IPS-20b (cell line): ENCODE results near the gene FRRS1.

Experiments used
- H3K27ac ChIP-seq: one replicate; pipeline ENCODE4 v1.5.1; 2013; ENCODE audit warnings: low read length
- H3K27me3 ChIP-seq: 2 replicates; pipeline ENCODE4 v1.6.1; 2013; ENCODE audit warnings: mild to moderate bottlenecking, low read length, inconsistent platforms; ENCODE audit not compliant: insufficient read depth
- H3K36me3 ChIP-seq: 2 replicates; pipeline ENCODE4 v1.6.1; 2013; ENCODE audit warnings: low read depth, mild to moderate bottlenecking, inconsistent platforms, low read length, moderate library complexity; ENCODE audit not compliant: insufficient read depth
- H3K4me1 ChIP-seq: 2 replicates; pipeline ENCODE4 v1.6.1; 2013; ENCODE audit warnings: mild to moderate bottlenecking, control low read depth, inconsistent platforms, low read length, moderate library complexity; ENCODE audit not compliant: insufficient read depth
- H3K4me3 ChIP-seq: 2 replicates; pipeline ENCODE4 v1.5.1; 2013; ENCODE audit warnings: mild to moderate bottlenecking, low read length, inconsistent platforms
- H3K9ac ChIP-seq: 2 replicates; pipeline ENCODE4 v1.6.1; 2013; ENCODE audit warnings: low read depth, mild to moderate bottlenecking, inconsistent platforms, low read length, moderate library complexity
- H3K9me3 ChIP-seq: 2 replicates; pipeline ENCODE4 v1.6.1; 2013; ENCODE audit warnings: mild to moderate bottlenecking, low read depth, low read length, inconsistent platforms; ENCODE audit not compliant: insufficient read depth

Gene FRRS1

DNA sequence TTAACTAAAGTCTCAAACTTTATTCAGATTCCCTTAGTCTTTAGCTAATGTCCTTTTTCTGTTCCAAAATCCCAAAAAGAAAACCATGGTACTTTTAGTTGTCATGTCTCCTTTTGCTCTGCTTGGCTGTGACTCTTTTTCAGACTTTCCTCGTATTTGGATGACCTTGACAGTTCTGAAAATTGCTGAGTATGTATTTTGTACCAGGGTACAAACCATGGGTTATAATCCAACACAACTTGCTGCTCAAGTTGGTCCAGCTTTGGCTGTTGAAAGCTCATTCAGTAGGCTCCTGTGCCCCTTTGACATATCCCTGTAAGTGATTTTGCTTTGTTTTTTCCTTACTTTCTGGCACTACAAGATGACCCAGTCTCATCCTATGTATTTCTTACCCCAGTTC is 68.9 kb downstream of the FRRS1 start:
- Histone ChIP-seq H3K4me1 (no peaks in the 10 kb centered on the region), H3K9ac (no peak overlapping the region), H3K4me3 (no peak overlapping the region), H3K27ac (no peak overlapping the region), H3K36me3 (no peaks in the 10 kb centered on the region), H3K27me3 (no peaks in the 10 kb centered on the region), H3K9me3 (no peaks in the 10 kb centered on the region)

DNA sequence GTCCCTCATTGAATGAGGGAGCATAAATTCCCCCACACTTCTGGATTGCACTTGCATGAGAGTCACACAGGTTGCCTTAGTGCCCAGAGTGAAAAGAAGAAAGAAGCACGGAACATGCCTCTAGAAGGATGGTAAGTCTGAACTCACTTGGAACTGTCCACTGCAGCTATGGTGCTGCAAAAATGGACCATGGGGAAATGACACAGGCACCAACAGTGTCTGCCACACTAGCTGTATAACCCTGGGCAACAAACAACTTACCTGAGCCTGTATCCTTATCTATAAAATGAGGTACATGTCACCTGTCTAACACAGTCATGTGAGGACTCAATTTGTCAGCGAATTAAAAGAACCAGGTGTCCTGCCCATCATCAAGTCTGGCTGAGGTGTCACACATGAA is 69.8 kb downstream of the FRRS1 start:
- H3K9me3 ChIP-seq: no peaks in the 10 kb centered on the region
- no peak overlapping the region for H3K4me3 ChIP-seq
- H3K27me3 ChIP-seq: no peaks in the 10 kb centered on the region
- no peak overlapping the region for H3K27ac ChIP-seq
- no peak overlapping the region for H3K9ac ChIP-seq
- H3K4me1 ChIP-seq: no peaks in the 10 kb centered on the region
- H3K36me3 ChIP-seq: no peaks in the 10 kb centered on the region

DNA sequence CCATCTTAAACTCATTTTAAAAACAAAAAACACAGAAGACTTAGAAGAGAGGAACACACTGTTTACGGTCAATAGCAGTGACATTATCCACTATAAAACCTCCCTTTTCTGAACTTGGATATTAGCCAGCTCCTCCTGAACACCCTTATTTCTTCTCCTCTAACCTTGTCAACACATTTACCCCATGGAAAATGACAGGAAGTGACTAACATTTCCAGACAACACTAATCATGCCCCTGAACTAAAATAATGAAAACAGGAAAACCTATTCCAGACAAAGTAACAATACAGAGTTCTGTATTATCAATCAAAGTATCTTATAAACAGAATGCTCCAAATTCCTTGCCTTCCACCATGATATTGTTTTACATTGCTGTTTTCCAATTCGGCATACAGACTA is 75.3 kb downstream of the FRRS1 start:
- Histone ChIP-seq H3K4me1 (no peaks in the 10 kb centered on the region), H3K9ac (no peak overlapping the region), H3K9me3 (no peaks in the 10 kb centered on the region), H3K4me3 (no peak overlapping the region), H3K27me3 (no peaks in the 10 kb centered on the region), H3K36me3 (no peaks in the 10 kb centered on the region), H3K27ac (no peak overlapping the region)

DNA sequence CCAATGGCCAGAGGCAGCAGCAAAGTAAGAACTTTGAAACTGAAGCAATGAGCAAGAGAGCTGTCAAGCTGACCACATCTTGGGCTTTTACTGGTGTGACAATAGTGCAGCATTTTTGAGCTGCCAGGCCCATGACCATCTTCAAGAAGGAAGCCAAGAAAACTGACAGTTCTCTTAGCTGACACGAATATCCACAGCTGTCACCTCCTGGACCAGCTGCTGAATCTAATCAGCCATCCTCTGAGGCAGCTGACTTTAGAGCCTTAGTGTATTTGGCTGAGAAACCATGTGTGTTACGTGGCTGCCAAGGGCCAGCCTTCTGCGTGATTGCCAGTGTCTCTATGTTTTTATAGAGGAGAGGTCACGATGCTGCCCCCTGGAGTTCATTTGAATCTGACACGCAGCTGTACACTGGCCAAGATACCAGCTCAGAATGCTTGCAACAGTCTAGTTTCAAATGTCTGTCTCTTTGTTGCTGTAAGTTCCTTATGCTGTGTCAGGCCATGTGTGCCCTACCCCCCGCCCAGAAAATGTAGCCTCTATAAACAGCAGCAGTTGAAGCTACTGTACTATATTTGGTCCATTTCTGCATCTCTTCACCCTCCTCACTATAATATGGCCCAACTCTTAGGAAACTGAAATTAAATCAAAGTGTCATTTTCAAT is 80.8 kb downstream of the FRRS1 start:
- Histone ChIP-seq H3K9me3 (no peaks in the 10 kb centered on the region), H3K4me1 (peaks cover 5% of the 10 kb centered on the region; the same call in 1 of the 2 replicates), H3K27ac (no peak overlapping the region), H3K9ac (no peak overlapping the region), H3K4me3 (no peak overlapping the region), H3K27me3 (no peaks in the 10 kb centered on the region), H3K36me3 (no peaks in the 10 kb centered on the region)

DNA sequence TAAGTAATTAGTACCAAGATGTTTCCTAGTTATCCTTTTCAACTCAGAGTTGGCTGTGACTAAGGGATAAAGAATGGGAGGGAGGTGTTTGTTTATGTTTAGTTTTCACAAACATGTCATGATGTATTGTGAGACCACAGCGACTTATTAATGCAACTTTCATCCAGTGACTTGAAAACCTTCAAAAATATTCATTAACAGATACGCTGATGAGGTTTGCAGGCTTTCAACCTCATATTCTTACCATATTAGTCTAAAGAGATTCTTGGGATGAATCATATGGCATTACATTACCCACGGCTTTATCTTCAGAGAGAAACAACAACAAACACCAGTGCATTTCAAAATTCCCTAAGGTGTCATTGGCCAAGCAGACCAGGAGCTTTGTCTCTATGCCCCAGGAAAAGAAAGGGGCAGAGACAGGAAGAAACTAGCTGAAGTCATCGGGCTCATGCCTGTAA is 84.1 kb downstream of the FRRS1 start:
- H3K27me3 ChIP-seq: no peaks in the 10 kb centered on the region
- H3K9ac ChIP-seq: no peak overlapping the region
- no peak overlapping the region for H3K27ac ChIP-seq
- H3K4me1 ChIP-seq: peaks cover 5% of the 10 kb centered on the region; the same call in 1 of the 2 replicates
- no peaks in the 10 kb centered on the region for H3K36me3 ChIP-seq
- no peaks in the 10 kb centered on the region for H3K9me3 ChIP-seq
- H3K4me3 ChIP-seq: no peak overlapping the region

DNA sequence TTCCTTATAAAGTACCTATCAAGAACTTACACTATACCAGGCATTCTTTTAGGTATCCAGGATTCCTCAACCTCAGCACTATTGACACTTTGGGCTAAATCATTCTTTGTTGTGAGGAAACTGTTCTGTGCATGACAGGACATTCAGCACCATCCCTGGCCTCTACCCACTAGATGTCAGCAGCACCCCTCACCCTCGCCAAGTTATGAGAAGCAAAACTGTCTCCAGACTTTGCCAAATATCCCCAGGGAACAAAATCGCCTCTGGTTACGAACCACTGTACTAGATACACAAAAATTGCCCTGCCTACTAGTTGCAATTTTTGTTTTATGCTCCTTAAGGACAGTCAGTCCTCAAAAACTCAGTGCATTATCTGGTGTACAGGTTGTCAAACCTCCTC is 84.9 kb downstream of the FRRS1 start:
- Histone ChIP-seq H3K4me1 (peaks cover 5% of the 10 kb centered on the region; the same call in 1 of the 2 replicates), H3K36me3 (no peaks in the 10 kb centered on the region), H3K4me3 (no peak overlapping the region), H3K27me3 (no peaks in the 10 kb centered on the region), H3K27ac (no peak overlapping the region), H3K9me3 (no peaks in the 10 kb centered on the region), H3K9ac (no peak overlapping the region)

DNA sequence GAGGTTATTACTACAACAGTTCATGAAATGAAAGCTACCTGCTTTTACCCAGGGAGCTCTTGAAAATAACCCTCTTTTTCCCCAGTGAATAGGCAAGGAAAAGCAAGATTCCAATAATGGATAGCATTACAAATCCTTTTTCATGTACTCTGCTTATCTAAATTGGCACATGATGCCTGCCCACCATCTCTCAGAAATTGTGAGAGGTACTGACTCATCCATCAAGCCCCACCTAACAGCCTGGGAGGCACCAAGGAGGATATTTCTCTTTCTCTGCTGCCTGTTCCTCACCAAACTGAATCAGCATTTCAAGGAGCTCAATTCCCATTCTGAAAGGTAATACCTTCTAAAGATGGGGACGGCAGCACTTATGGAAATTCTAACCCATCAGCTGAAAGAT is 86.2 kb downstream of the FRRS1 start:
- Histone ChIP-seq H3K9ac (no peak overlapping the region), H3K4me3 (no peak overlapping the region), H3K27ac (no peak overlapping the region)

DNA sequence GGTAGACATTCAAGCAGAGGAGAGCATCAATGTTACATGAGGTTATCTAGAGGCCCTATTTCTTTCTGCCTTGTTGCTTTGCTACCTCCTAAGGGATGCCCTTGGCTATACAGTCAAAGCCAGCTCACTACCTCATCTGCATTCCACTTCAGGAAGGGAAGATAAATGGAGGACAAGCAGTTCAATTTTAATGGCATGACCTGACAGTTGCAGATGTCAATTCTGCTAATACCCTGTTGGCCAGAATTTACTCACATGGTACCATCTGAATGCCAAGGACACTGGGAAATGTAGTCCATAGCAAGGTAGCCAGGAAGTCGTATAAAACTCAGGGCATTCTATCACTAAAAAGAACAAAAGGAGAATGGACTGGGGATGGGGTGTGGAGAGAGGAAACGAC is 89.0 kb downstream of the FRRS1 start:
- Histone ChIP-seq H3K4me3 (no peak overlapping the region), H3K27me3 (no peaks in the 10 kb centered on the region), H3K27ac (no peak overlapping the region), H3K36me3 (no peaks in the 10 kb centered on the region), H3K9me3 (no peaks in the 10 kb centered on the region), H3K9ac (no peak overlapping the region), H3K4me1 (peaks cover 5% of the 10 kb centered on the region; the same call in 1 of the 2 replicates)

More for the DNA sequence above, 86.2 kb downstream of the FRRS1 start:
- Histone ChIP-seq H3K9me3 (no peaks in the 10 kb centered on the region), H3K27me3 (no peaks in the 10 kb centered on the region), H3K36me3 (no peaks in the 10 kb centered on the region), H3K4me1 (peaks cover 5% of the 10 kb centered on the region; the same call in 1 of the 2 replicates)

DNA sequence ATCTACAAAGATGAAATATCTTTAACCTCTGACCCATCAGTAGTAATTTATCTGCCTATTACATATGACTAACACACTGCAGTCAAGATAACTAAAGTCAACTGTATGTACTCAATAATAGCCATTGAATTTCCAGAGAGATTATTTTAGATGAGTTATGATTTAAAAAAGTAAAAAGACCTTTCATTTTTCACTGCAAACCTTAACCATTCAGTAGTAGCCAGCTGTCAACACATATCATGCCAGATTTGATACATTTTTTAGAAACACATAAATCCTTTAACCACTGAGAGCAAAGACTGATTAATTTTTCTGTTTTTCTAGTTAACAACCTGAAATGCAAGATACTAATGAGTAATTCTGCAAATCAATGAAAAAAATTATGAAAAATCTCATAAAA is 89.6 kb downstream of the FRRS1 start:
- H3K9ac ChIP-seq: no peak overlapping the region
- H3K36me3 ChIP-seq: no peaks in the 10 kb centered on the region
- H3K9me3 ChIP-seq: no peaks in the 10 kb centered on the region
- H3K4me1 ChIP-seq: peaks cover 4% of the 10 kb centered on the region; the same call in 1 of the 2 replicates
- H3K4me3 ChIP-seq: no peak overlapping the region
- H3K27me3 ChIP-seq: no peaks in the 10 kb centered on the region
- H3K27ac ChIP-seq: no peak overlapping the region

DNA sequence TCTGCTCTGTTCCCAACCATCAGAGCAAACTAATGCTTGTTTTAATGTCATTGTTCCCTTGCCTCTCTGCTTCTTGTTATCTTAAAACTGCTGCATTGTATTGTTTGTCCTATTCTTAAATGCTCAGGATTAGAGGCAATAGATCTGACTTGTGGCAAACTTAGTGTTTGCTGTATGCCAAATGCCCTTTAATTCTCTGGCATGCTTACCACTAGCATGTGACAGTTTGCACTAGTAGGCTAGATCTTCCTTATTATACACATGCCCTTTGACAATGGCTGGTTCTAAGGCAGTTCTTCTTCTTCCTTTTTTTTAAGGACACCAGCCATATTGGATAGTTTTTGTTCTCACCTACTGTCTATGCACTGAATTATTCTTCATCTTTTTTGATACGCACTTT is 90.4 kb downstream of the FRRS1 start:
- Histone ChIP-seq H3K4me3 (no peak overlapping the region), H3K9me3 (no peaks in the 10 kb centered on the region), H3K4me1 (no peaks in the 10 kb centered on the region; the same call in 1 of the 2 replicates), H3K27ac (no peak overlapping the region), H3K9ac (no peak overlapping the region), H3K36me3 (no peaks in the 10 kb centered on the region), H3K27me3 (no peaks in the 10 kb centered on the region)

DNA sequence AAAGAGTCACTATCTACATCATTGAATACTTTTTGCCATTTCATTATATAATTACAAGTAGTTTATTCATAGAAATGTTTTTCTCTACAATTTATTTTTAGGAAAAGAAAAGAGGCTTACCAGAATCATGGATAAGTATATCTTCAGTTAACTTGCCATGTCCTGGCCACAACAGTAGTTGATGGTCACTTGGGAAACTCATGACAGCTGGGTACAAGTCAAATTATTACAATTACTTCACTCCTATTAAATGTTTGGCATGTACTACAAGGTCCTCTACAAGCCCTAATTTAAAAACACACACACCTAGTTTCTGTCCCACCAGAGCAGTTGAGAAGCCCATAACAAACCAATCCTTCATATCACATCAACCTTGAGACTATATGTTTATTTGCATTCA is 91.1 kb downstream of the FRRS1 start:
- Histone ChIP-seq H3K27me3 (no peaks in the 10 kb centered on the region), H3K9ac (no peak overlapping the region), H3K9me3 (no peaks in the 10 kb centered on the region), H3K4me1 (no peaks in the 10 kb centered on the region; the same call in 1 of the 2 replicates), H3K4me3 (no peak overlapping the region), H3K36me3 (no peaks in the 10 kb centered on the region), H3K27ac (no peak overlapping the region)
